Type B pancreatic cell (in vitro differentiated cells): ENCODE measurements around the gene PRND. TPM values are rescaled to one million over a fixed set of nuclear protein-coding genes. Genes with fewer than 3 reads are reported as not detected.
"Not testable (repeated sequence)": the region's sequence is repeated elsewhere in the genome, so short reads cannot be mapped to it uniquely, and the experiment has no call there.

Experiments
- DNase-seq: peaks from one replicate; pipeline ENCODE4 v3.0.0; 2021; ENCODE audit warnings: mixed read lengths; ENCODE audit not compliant: unreplicated experiment; ENCODE audit errors: extremely low spot score
- H3K27ac Mint-ChIP-seq: 2 replicates; pipeline ENCODE4 v1.8.0; 2021; ENCODE audit warnings: mild to moderate bottlenecking, mixed read lengths
- H3K27me3 Mint-ChIP-seq: 2 replicates; pipeline ENCODE4 v1.8.0; 2021; ENCODE audit warnings: mixed read lengths
- H3K36me3 Mint-ChIP-seq: 2 replicates; pipeline ENCODE4 v1.8.0; 2021; ENCODE audit warnings: mixed read lengths
- H3K4me1 Mint-ChIP-seq: one replicate; pipeline ENCODE4 v1.8.0; 2021; ENCODE audit warnings: mixed read lengths; ENCODE audit not compliant: unreplicated experiment
- H3K4me3 Mint-ChIP-seq: 2 replicates; pipeline ENCODE4 v1.8.0; 2021; ENCODE audit warnings: mild to moderate bottlenecking, mixed read lengths
- H3K9me3 Mint-ChIP-seq: 2 replicates; pipeline ENCODE4 v1.8.0; 2021; ENCODE audit warnings: mixed read lengths
- total RNA-seq: library from RNA; stranded (reverse); gene quantifications from 2 replicates; pipeline ENCODE4 v1.2.1, GENCODE V29; 2021; ENCODE audit warnings: low replicate concordance
- TF ChIP-seq, protein P1 (sequence below): fragments of 200-600 bp; sonication (generic); conservative IDR thresholded peaks from 2 replicates; pipeline ENCODE4 v1.5.0; 2021; ENCODE audit warnings: antibody characterized with exemption, mild to moderate bottlenecking

Gene PRND
- total RNA-seq, 1 donor from 2014 or later = 0.48 TPM

GRCh38 chr20:4748847-4749246 is 27.1 kb downstream of the PRND start:
- Mint-ChIP-seq H3K27me3 (peaks cover 53% of the 10 kb centered on the region), H3K27ac (no peak overlapping the region), H3K9me3 (no peaks in the 10 kb centered on the region), H3K36me3 (no peaks in the 10 kb centered on the region), H3K4me1 (no peaks in the 10 kb centered on the region), H3K4me3 (no peak overlapping the region)
- TF ChIP-seq, protein P1, sequence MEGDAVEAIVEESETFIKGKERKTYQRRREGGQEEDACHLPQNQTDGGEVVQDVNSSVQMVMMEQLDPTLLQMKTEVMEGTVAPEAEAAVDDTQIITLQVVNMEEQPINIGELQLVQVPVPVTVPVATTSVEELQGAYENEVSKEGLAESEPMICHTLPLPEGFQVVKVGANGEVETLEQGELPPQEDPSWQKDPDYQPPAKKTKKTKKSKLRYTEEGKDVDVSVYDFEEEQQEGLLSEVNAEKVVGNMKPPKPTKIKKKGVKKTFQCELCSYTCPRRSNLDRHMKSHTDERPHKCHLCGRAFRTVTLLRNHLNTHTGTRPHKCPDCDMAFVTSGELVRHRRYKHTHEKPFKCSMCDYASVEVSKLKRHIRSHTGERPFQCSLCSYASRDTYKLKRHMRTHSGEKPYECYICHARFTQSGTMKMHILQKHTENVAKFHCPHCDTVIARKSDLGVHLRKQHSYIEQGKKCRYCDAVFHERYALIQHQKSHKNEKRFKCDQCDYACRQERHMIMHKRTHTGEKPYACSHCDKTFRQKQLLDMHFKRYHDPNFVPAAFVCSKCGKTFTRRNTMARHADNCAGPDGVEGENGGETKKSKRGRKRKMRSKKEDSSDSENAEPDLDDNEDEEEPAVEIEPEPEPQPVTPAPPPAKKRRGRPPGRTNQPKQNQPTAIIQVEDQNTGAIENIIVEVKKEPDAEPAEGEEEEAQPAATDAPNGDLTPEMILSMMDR = no peak
- DNase-seq = no peak

- Mint-ChIP-seq H3K9me3 (no peaks in the 10 kb centered on the region), H3K4me1 (no peaks in the 10 kb centered on the region), H3K27me3 (peaks cover 56% of the 10 kb centered on the region), H3K27ac (no peak overlapping the region), H3K4me3 (no peak overlapping the region), H3K36me3 (no peaks in the 10 kb centered on the region)
- TF ChIP-seq, protein P1 = no peak
- no peak for DNase-seq
Measured at GRCh38 chr20:4749326-4749725, 27.6 kb downstream of the PRND start.

DNA sequence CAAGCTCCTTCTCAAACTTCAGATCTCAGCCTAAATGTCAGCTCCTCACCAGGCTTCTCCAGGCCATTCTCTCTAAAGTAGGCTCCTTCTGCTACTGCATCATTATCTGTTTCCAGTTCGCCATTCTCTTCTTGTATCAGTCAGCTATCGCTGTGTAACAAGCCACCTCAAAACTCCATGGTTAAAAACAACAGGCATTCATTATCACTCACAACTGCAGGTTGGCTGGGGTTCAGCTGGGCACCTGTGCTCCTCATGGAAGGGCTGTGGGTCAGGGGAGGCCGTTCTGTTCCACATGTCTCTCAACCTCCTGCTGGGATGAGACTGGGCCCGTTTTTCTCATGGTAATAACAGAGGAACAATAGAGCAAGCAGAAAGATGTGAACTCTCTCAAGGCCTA is 28.7 kb downstream of the PRND start:
- peaks cover 54% of the 10 kb centered on the region for H3K27me3 Mint-ChIP-seq
- DNase-seq = no peak

DNA sequence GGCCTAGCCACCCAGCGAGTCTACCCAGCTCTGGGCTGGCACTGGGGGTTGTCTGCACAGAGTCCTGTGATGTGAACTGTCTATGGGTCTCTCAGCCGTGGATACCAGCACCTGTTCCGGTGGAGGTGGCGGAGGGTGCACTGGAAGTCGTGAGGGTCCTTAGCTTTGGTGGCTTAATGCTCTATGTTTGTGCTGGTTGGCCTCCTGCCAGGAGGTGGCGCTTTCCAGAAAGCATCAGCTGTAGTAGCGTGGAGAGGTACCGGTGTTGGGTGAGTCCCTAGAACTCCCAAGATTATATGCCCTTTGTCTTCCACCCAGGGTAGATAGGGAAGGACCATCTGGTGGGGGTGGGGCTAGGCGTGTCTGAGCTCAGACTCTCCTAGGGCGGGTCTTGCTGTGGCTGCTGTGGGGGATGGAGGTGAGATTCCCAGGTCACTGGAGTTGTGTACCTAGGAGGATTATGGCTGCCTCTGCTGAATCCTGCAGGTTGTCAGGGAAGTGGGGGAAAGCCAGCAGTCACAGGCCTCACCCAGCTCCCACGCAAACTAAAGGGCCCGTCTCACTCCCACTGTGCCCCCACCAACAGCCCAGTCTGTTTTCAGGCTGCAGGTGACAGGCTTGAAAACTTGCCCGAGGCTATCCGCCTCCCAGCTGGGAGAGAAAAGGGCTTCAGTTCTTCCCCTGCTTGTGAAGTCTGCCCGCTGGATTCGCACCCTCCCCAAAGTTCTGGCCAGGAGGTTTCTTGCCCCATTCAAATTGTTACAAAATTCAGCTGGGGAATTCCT is 37.6 kb downstream of the PRND start:
- TF ChIP-seq, protein P1 = peak; percentile 64
- Mint-ChIP-seq H3K27me3 (peaks cover 41% of the 10 kb centered on the region), H3K4me3 (peak overlapping the region; percentile 62)
- not testable (repeated sequence) for DNase-seq, H3K27ac Mint-ChIP-seq, H3K36me3 Mint-ChIP-seq, H3K9me3 Mint-ChIP-seq, H3K4me1 Mint-ChIP-seq

More for the DNA sequence above, 28.7 kb downstream of the PRND start:
- Mint-ChIP-seq H3K4me1 (no peaks in the 10 kb centered on the region), H3K27ac (no peak overlapping the region), H3K36me3 (no peaks in the 10 kb centered on the region), H3K9me3 (no peaks in the 10 kb centered on the region), H3K4me3 (no peak overlapping the region)
- TF ChIP-seq, protein P1 = no peak

DNA sequence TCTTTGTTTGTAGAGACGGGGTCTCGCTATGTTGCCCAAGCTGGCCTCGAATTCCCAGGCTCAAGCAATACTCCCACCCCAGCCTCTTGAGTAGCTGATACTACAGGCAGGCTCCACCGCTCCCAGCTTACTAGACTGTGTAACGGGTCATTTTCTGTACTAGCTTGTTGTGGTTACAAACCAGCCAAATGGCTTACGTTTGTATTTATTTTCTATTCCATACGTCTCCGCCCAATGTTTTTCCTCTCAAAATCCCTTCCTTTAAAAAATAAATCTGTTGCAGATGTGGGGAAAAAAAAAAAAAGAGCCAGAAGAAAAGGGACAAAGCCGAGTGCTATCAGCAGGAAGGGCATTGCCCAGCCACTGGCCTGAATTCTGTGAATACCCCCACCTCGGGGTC is 41.6 kb downstream of the PRND start:
- Mint-ChIP-seq H3K36me3 (no peaks in the 10 kb centered on the region), H3K27ac (no peak overlapping the region), H3K27me3 (peaks cover 20% of the 10 kb centered on the region), H3K4me1 (no peaks in the 10 kb centered on the region), H3K4me3 (no peak overlapping the region), H3K9me3 (no peaks in the 10 kb centered on the region)
- TF ChIP-seq, protein P1 = no peak
- no peak for DNase-seq
